ENCODE measurements around the gene NFIC.

- TF ChIP-seq CTCF (conservative IDR thresholded peaks at IDR 0.05; ENCODE audit: low read depth, low read length) (no peak), MXI1 (IDR thresholded peaks at IDR 0.05; ENCODE audit: borderline replicate concordance, low read depth, low read length) (no peak), MAZ (IDR thresholded peaks at IDR 0.05; ENCODE audit: borderline replicate concordance, low read depth, low read length) (no peak), RCOR1 (IDR thresholded peaks at IDR 0.05; ENCODE audit: insufficient replicate concordance, low read length) (no peak), POLR2A (IDR thresholded peaks at IDR 0.05; ENCODE audit: low read depth, low read length) (no peak)
Measured at GRCh38 chr19:3389446-3389778, 23.0 kb downstream of the NFIC start.
